HCT116 (cell line): ENCODE measurements around the gene STX1B. TPM values are rescaled to one million over a fixed set of nuclear protein-coding genes. Genes with fewer than 3 reads are reported as not detected.

Source experiments
- ATAC-seq: fragments of 200-7000 bp; cut with Tn5 transposase; 2 replicates; pipeline ENCODE4 v1.9.1; 2020; ENCODE audit warnings: mild to moderate bottlenecking, moderate library complexity
- BruUV-seq: library from RNA; stranded (reverse); fragments of 400-500 nt; replicated peaks from 2 replicates; lab custom pipeline; 2021; lab: Mats Ljungman, UMichigan
- CTCF ChIA-PET: fragments of 300-600 bp; sonication (Branson Sonifier 250); formaldehyde crosslinking; loops from one replicate; lab custom pipeline; 2021; ENCODE audit warnings: antibody characterized with exemption; lab: Charles Lee
- POLR2A ChIA-PET: fragments of 300-600, 350-600 bp; sonication (Branson Sonifier 250); formaldehyde crosslinking; loops from one replicate; lab custom pipeline; 2021; ENCODE audit warnings: antibody characterized with exemption; lab: Charles Lee
- RAD21 ChIA-PET, 2 experiments: fragments of 300-600 bp; sonication (Branson Sonifier 250); formaldehyde crosslinking; loops; one replicate each; lab custom pipeline; 2023; ENCODE audit warnings: low total read pairs in 2 of 2; ENCODE audit not compliant: uncharacterized antibody in 2 of 2, unreplicated experiment in 2 of 2, low non-redundant PET in 1 of 2; lab: Charles Lee
- DNase-seq: peaks from one replicate; pipeline ENCODE4 v3.0.0-alpha.2; 2010; ENCODE audit warnings: low read depth, low spot score
- H2AFZ ChIP-seq: fragments of 200-600 bp; shearing (Covaris generic), sonication (generic); 2 replicates; pipeline ENCODE4 v1.6.1; 2017; ENCODE audit warnings: low read depth, mixed run types, mixed read lengths, antibody characterized with exemption, low read length; ENCODE audit not compliant: poor library complexity, severe bottlenecking
- H3K27ac ChIP-seq: 2 replicates; pipeline ENCODE4 v1.5.1; 2012; ENCODE audit warnings: low read depth, low read length
- H3K27me3 ChIP-seq: fragments of 200-600 bp; sonication (generic); 2 replicates; pipeline ENCODE4 v1.6.1; 2016; ENCODE audit warnings: mixed run types, low read length, mixed read lengths; ENCODE audit not compliant: insufficient read depth
- H3K36me3 ChIP-seq, 2 experiments: fragments of 200-500 bp in 1 of 2; fragments of 200-600 bp in 1 of 2; sonication (Bioruptor generic) in 1 of 2; sonication (generic) in 1 of 2; 2 replicates each; pipeline versions ENCODE4 v1.5.1 to v1.6.1; 2014 to 2016; ENCODE audit warnings: low read length in 2 of 2, inconsistent platforms in 1 of 2, mixed read lengths in 1 of 2, mixed run types in 1 of 2; ENCODE audit not compliant: insufficient read depth in 2 of 2, control insufficient read depth in 1 of 2
- H3K4me1 ChIP-seq, 2 experiments: fragments of 200-600 bp in 1 of 2; sonication (generic) in 1 of 2; 2 replicates each; pipeline versions ENCODE4 v1.5.1 to v1.6.1; 2012 to 2017; ENCODE audit warnings: low read length in 2 of 2, inconsistent platforms in 1 of 2, mild to moderate bottlenecking in 1 of 2, mixed read lengths in 1 of 2, mixed run types in 1 of 2, moderate library complexity in 1 of 2; ENCODE audit not compliant: insufficient read depth in 2 of 2, control insufficient read depth in 1 of 2
- H3K4me2 ChIP-seq: fragments of 200-600 bp; sonication (generic); 2 replicates; pipeline ENCODE4 v1.6.1; 2017; ENCODE audit warnings: mixed run types, low read length, mixed read lengths
- H3K4me3 ChIP-seq, 2 experiments: fragments of 200-600 bp in 1 of 2; sonication (generic) in 1 of 2; replicated peaks in 1 of 2; 2 replicates each; pipeline ENCODE4 v1.5.1; 2011 to 2016; ENCODE audit warnings: low read length in 2 of 2, control low read depth in 1 of 2, low read depth in 1 of 2, mild to moderate bottlenecking in 1 of 2, mixed read lengths in 1 of 2, mixed run types in 1 of 2
- H3K79me2 ChIP-seq: fragments of 200-600 bp; sonication (generic); 2 replicates; pipeline ENCODE4 v1.6.1; 2017; ENCODE audit warnings: mild to moderate bottlenecking, mixed run types, low read length, moderate library complexity, mixed read lengths; ENCODE audit not compliant: insufficient read depth
- H3K9ac ChIP-seq: fragments of 200-600 bp; sonication (generic); 2 replicates; pipeline ENCODE4 v1.6.1; 2016; ENCODE audit warnings: low read length, mixed read lengths
- H3K9me2 ChIP-seq: fragments of 200-600 bp; sonication (generic), shearing (Covaris generic); 2 replicates; pipeline ENCODE4 v1.6.1; 2017; ENCODE audit warnings: mixed run types, mild to moderate bottlenecking, moderate library complexity; ENCODE audit not compliant: insufficient read depth
- H3K9me3 ChIP-seq, 2 experiments: fragments of 200-500 bp in 1 of 2; fragments of 200-600 bp in 1 of 2; sonication (Bioruptor generic) in 1 of 2; sonication (generic) in 1 of 2; 2 replicates each; pipeline ENCODE4 v1.6.1; 2014 to 2017; ENCODE audit warnings: low read length in 2 of 2, mixed read lengths in 2 of 2, inconsistent platforms in 1 of 2, low read depth in 1 of 2, mild to moderate bottlenecking in 1 of 2, mixed run types in 1 of 2, moderate library complexity in 1 of 2; ENCODE audit not compliant: control insufficient read depth in 1 of 2, insufficient read depth in 1 of 2
- H4K20me1 ChIP-seq: fragments of 200-600 bp; sonication (generic), shearing (Covaris generic); 2 replicates; pipeline ENCODE4 v1.6.1; 2017; ENCODE audit warnings: mixed run types, mild to moderate bottlenecking, moderate library complexity; ENCODE audit not compliant: insufficient read depth
- ATF3 ChIP-seq: IDR thresholded peaks from 2 replicates; pipeline ENCODE4 v1.6.1; 2012
- ELF1 ChIP-seq: IDR thresholded peaks from 2 replicates; pipeline ENCODE4 v1.6.1; 2012; ENCODE audit warnings: low read depth, borderline replicate concordance
- EZH2phosphoT487 ChIP-seq: fragments of 200-600 bp; IDR thresholded peaks from 2 replicates; pipeline ENCODE4 v1.6.1; 2018; ENCODE audit warnings: antibody characterized with exemption, borderline replicate concordance
- MAX ChIP-seq: IDR thresholded peaks from 2 replicates; pipeline ENCODE4 v1.6.1; 2012
- RAD21 ChIP-seq: IDR thresholded peaks from 2 replicates; pipeline ENCODE4 v1.6.1; 2012; ENCODE audit warnings: low read depth, mild to moderate bottlenecking
- SRF ChIP-seq: IDR thresholded peaks from 2 replicates; pipeline ENCODE4 v1.6.1; 2012; ENCODE audit warnings: low read depth
- TCF7L2 ChIP-seq: IDR thresholded peaks from 2 replicates; pipeline ENCODE4 v1.7.0; 2011; ENCODE audit warnings: borderline replicate concordance, inconsistent platforms; ENCODE audit not compliant: insufficient read depth, insufficient read length; ENCODE audit errors: extremely low read depth
- intact Hi-C: fragments of 100-400 bp; cut with micrococcal nuclease; formaldehyde crosslinking; loops from 2 replicates; pipeline ENCODE4 v1.10.0; 2022
- total RNA-seq: library from RNA; stranded (reverse); gene quantifications from one replicate; pipeline ENCODE4 v1.2.1, GENCODE V29; 2021; ENCODE audit not compliant: unreplicated experiment
- TF ChIP-seq, protein P1 (sequence below): IDR thresholded peaks from 2 replicates; pipeline ENCODE4 v1.6.1; 2011; ENCODE audit warnings: mild to moderate bottlenecking, low read length, moderate library complexity; ENCODE audit not compliant: insufficient replicate concordance; ENCODE audit errors: extremely low read depth

Gene STX1B
- total RNA-seq, 1 experiment from 2014 or later = 1.6 TPM

- Histone ChIP-seq H2AFZ (no peak overlapping the region), H3K27me3 (no peaks in the 10 kb centered on the region), H3K36me3 (peaks cover 10 to 12% of the 10 kb centered on the region in 2 experiments), H3K9ac (no peak overlapping the region), H3K9me3 (no peaks in the 10 kb centered on the region), H3K4me2 (no peak overlapping the region), H3K4me3 (no peak overlapping the region), H3K4me1 (peaks cover 32 to 41% of the 10 kb centered on the region in 2 experiments), H3K9me2 (no peaks in the 10 kb centered on the region), H3K27ac (no peak overlapping the region)
- ChIA-PET RAD21 (no interaction called here), CTCF (interaction anchor here (0.9 kb wide), 1 partner anchor 13 kb away, joined by 3 read pairs; no protein-coding TSS in a partner anchor), POLR2A (no interaction called here)
- no peak for ATAC-seq
- TF ChIP-seq RAD21 = no peak
- TF ChIP-seq, protein P1, sequence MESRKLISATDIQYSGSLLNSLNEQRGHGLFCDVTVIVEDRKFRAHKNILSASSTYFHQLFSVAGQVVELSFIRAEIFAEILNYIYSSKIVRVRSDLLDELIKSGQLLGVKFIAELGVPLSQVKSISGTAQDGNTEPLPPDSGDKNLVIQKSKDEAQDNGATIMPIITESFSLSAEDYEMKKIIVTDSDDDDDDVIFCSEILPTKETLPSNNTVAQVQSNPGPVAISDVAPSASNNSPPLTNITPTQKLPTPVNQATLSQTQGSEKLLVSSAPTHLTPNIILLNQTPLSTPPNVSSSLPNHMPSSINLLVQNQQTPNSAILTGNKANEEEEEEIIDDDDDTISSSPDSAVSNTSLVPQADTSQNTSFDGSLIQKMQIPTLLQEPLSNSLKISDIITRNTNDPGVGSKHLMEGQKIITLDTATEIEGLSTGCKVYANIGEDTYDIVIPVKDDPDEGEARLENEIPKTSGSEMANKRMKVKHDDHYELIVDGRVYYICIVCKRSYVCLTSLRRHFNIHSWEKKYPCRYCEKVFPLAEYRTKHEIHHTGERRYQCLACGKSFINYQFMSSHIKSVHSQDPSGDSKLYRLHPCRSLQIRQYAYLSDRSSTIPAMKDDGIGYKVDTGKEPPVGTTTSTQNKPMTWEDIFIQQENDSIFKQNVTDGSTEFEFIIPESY = no peak
- TF ChIP-seq SRF = no peak
- TF ChIP-seq TCF7L2 = no peak
- no peak for TF ChIP-seq ELF1
- no peak for TF ChIP-seq ATF3
- TF ChIP-seq MAX = no peak
- no peak for TF ChIP-seq EZH2phosphoT487
- TF ChIP-seq, all 23 proteins: peak for 0
- Histone ChIP-seq H4K20me1 (no peaks in the 10 kb centered on the region), H3K79me2 (peaks cover 17% of the 10 kb centered on the region)
- intact Hi-C loops = loop anchor here (10.0 kb wide), 2 partner anchors 140 to 490 kb away; partner anchors contain the start of genes VKORC1 and ZNF843
- no peak for DNase-seq
- BruUV-seq = no TSS peak
These were observed 55.4 kb downstream of the STX1B start for GRCh38 chr16:30954993-30955392.
